ENCODE results near the gene CMTM6. TPM values are rescaled to one million over a fixed set of nuclear protein-coding genes. Genes with fewer than 3 reads are reported as not detected.

Gene CMTM6
- total RNA-seq, 1 donor from 2014 or later = 70.2 TPM

DNA sequence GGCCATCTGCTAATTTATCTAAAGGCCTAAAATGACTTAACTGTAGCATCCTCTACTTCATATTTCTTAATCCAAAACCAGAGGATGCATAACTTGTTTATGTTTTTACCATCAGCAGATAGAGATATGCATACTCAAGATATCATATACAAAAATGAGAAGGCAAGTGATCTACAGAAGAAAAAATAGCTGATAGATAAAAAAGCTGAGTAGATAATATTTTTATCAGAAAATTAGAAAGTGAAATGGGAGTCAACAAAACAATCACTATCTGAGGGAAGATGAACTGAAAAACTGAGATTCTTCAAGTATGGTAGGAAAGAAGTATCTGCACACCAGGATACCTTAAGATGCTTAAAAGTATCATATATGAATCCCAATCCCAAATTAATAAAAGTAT is 42.7 kb upstream of the CMTM6 start:
- Mint-ChIP-seq H3K36me3 (peaks cover 29% of the 10 kb centered on the region), H3K9me3 (no peaks in the 10 kb centered on the region), H3K4me3 (no peak overlapping the region), H3K27ac (no peak overlapping the region), H3K27me3 (ENCODE audit: insufficient read depth, low read depth) (no peaks in the 10 kb centered on the region), H3K4me1 (no peaks in the 10 kb centered on the region)
- H2AFZ ChIP-seq (replicated peaks) = no peak overlapping the region
- H3F3A ChIP-seq (ENCODE audit: low read depth) = no peaks in the 10 kb centered on the region
- no peak overlapping the region for H3K4me3 ChIP-seq
- H3K9me3 ChIP-seq (ENCODE audit: low read depth) = no peaks in the 10 kb centered on the region
- no peak for DNase-seq (ENCODE audit: low spot score)
- H3K9ac ChIP-seq = no peak overlapping the region
- no peak overlapping the region for H3K4me2 ChIP-seq
- H3K79me2 ChIP-seq (ENCODE audit: low read depth) = peaks cover 71% of the 10 kb centered on the region
- H3K36me3 ChIP-seq = no peaks in the 10 kb centered on the region
- H3K4me1 ChIP-seq = no peaks in the 10 kb centered on the region
- no peak overlapping the region for H3K27ac ChIP-seq
- peaks cover 23% of the 10 kb centered on the region for H4K20me1 ChIP-seq (ENCODE audit: low read depth)
- H3K27me3 ChIP-seq = no peaks in the 10 kb centered on the region
- TF ChIP-seq EZH2 (IDR thresholded peaks at IDR 0.05) (no peak), EZH2phosphoT487 (IDR thresholded peaks at IDR 0.05) (no peak)
- TF ChIP-seq, protein P1, sequence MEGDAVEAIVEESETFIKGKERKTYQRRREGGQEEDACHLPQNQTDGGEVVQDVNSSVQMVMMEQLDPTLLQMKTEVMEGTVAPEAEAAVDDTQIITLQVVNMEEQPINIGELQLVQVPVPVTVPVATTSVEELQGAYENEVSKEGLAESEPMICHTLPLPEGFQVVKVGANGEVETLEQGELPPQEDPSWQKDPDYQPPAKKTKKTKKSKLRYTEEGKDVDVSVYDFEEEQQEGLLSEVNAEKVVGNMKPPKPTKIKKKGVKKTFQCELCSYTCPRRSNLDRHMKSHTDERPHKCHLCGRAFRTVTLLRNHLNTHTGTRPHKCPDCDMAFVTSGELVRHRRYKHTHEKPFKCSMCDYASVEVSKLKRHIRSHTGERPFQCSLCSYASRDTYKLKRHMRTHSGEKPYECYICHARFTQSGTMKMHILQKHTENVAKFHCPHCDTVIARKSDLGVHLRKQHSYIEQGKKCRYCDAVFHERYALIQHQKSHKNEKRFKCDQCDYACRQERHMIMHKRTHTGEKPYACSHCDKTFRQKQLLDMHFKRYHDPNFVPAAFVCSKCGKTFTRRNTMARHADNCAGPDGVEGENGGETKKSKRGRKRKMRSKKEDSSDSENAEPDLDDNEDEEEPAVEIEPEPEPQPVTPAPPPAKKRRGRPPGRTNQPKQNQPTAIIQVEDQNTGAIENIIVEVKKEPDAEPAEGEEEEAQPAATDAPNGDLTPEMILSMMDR (IDR thresholded peaks at IDR 0.05) = no peak

DNA sequence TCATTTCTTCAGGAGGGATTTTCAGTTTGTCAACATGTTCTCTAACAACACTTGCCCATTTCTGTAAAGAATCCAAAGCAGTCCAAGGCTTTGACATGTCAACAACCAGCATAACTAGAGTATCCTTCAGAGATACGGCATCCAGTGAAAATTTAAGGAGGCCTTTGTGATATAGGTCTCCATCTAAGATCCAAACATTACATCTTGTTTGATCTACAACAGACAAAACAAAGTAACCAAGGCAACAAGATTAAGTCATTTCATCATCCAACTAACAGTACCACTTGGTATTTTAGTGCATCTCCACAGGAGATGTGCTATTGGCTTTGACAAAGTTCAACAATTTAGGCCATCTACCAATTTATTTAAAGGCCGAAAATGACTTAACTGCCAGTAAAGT is 42.2 kb upstream of the CMTM6 start:
- no peak overlapping the region for H3K4me3 Mint-ChIP-seq
- Histone ChIP-seq H3K27me3 (no peaks in the 10 kb centered on the region), H3K4me3 (no peak overlapping the region), H3K79me2 (ENCODE audit: low read depth) (peaks cover 67% of the 10 kb centered on the region), H3K4me1 (no peaks in the 10 kb centered on the region), H3F3A (ENCODE audit: low read depth) (no peaks in the 10 kb centered on the region), H3K27ac (no peak overlapping the region), H3K4me2 (no peak overlapping the region), H2AFZ (replicated peaks) (no peak overlapping the region), H3K9ac (no peak overlapping the region), H4K20me1 (ENCODE audit: low read depth) (peaks cover 18% of the 10 kb centered on the region), H3K36me3 (no peaks in the 10 kb centered on the region), H3K9me3 (ENCODE audit: low read depth) (no peaks in the 10 kb centered on the region)
- TF ChIP-seq EZH2 (IDR thresholded peaks at IDR 0.05) = no peak
- TF ChIP-seq EZH2phosphoT487 (IDR thresholded peaks at IDR 0.05) = no peak
- TF ChIP-seq, protein P1 (IDR thresholded peaks at IDR 0.05) = no peak
- no peaks in the 10 kb centered on the region for H3K4me1 Mint-ChIP-seq
- DNase-seq (ENCODE audit: low spot score) = no peak
- H3K36me3 Mint-ChIP-seq = peaks cover 29% of the 10 kb centered on the region
- no peaks in the 10 kb centered on the region for H3K27me3 Mint-ChIP-seq (ENCODE audit: insufficient read depth, low read depth)
- H3K9me3 Mint-ChIP-seq = no peaks in the 10 kb centered on the region
- H3K27ac Mint-ChIP-seq = peak overlapping the region; percentile 8

DNA sequence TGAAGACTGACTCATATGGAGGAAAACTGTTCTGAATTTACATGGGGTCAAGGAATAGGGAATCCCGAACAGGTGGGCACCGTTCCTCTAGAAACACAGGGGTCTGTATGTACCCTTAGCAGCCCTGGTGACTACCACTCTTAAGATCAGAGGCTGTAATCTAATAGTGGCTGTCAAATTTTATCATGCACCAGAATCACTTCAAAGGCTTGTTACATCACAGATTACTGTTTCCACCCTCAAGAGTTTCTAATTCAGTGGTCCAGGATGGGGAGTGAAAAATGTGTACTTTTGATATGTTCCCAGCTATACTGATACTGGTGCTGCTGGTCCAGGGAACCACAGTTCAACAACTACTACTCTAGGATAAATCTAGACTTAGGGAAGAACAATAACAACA is 40.2 kb upstream of the CMTM6 start:
- H3K27ac Mint-ChIP-seq = no peak overlapping the region
- Histone ChIP-seq H3K27ac (no peak overlapping the region), H3K4me3 (no peak overlapping the region), H3K27me3 (no peaks in the 10 kb centered on the region), H3K4me1 (no peaks in the 10 kb centered on the region), H3K79me2 (ENCODE audit: low read depth) (peaks cover 46% of the 10 kb centered on the region), H4K20me1 (ENCODE audit: low read depth) (peaks cover 6% of the 10 kb centered on the region), H3K36me3 (peaks cover 5% of the 10 kb centered on the region), H2AFZ (replicated peaks) (no peak overlapping the region), H3F3A (ENCODE audit: low read depth) (no peaks in the 10 kb centered on the region), H3K4me2 (no peak overlapping the region), H3K9ac (no peak overlapping the region), H3K9me3 (ENCODE audit: low read depth) (no peaks in the 10 kb centered on the region)
- TF ChIP-seq EZH2 (IDR thresholded peaks at IDR 0.05) (no peak), EZH2phosphoT487 (IDR thresholded peaks at IDR 0.05) (no peak)
- TF ChIP-seq, protein P1 (IDR thresholded peaks at IDR 0.05) = no peak
- no peak for DNase-seq (ENCODE audit: low spot score)
- no peak overlapping the region for H3K4me3 Mint-ChIP-seq
- no peaks in the 10 kb centered on the region for H3K4me1 Mint-ChIP-seq
- H3K27me3 Mint-ChIP-seq (ENCODE audit: insufficient read depth, low read depth) = no peaks in the 10 kb centered on the region
- no peaks in the 10 kb centered on the region for H3K9me3 Mint-ChIP-seq
- peaks cover 37% of the 10 kb centered on the region for H3K36me3 Mint-ChIP-seq
